Keratinocyte (primary cell): Measurements from ENCODE around the gene VGLL3. TPM values are rescaled to one million over a fixed set of nuclear protein-coding genes. Genes with fewer than 3 reads are reported as not detected.

Experiments
- DNase-seq: peaks from one replicate; pipeline ENCODE4 v3.0.0-alpha.2; 2011; ENCODE audit warnings: low read depth, missing footprints, low spot score
- FAIRE-seq: peaks from 2 replicates; lab custom pipeline; 2011; peaks lifted over from hg19 to GRCh38; lab: Jason Lieb, UNC
- H2AFZ ChIP-seq: 2 replicates; pipeline ENCODE4 v1.6.0; 2012; ENCODE audit warnings: low read length, control low read depth, inconsistent platforms; ENCODE audit not compliant: control insufficient read depth
- H3K27ac ChIP-seq: 2 replicates; pipeline ENCODE4 v1.5.1; 2011; ENCODE audit warnings: low read length; ENCODE audit not compliant: control insufficient read depth, insufficient read depth
- H3K27me3 ChIP-seq: 3 replicates; pipeline ENCODE4 v1.6.0; 2011; ENCODE audit warnings: low read length; ENCODE audit not compliant: control insufficient read depth, insufficient read depth; ENCODE audit errors: extremely low read depth
- H3K36me3 ChIP-seq, 2 experiments: 2 replicates in 1 of 2; 3 replicates in 1 of 2; pipeline ENCODE4 v1.5.1; 2011; ENCODE audit warnings: low read length in 2 of 2, mild to moderate bottlenecking in 1 of 2; ENCODE audit not compliant: control insufficient read depth in 2 of 2, insufficient read depth in 2 of 2; ENCODE audit errors: extremely low read depth in 1 of 2
- H3K4me1 ChIP-seq: 3 replicates; pipeline ENCODE4 v1.5.1; 2011; ENCODE audit warnings: low read length; ENCODE audit not compliant: control insufficient read depth, insufficient read depth; ENCODE audit errors: extremely low read depth
- H3K4me2 ChIP-seq: 3 replicates; pipeline ENCODE4 v1.6.0; 2011; ENCODE audit warnings: low read depth, low read length; ENCODE audit not compliant: control insufficient read depth, insufficient read depth; ENCODE audit errors: extremely low read depth
- H3K4me3 ChIP-seq, 3 experiments: fragments of 200-600 bp in 1 of 3; sonication (generic) in 1 of 3; 2 replicates in 2 of 3; 3 replicates in 1 of 3; pipeline ENCODE4 v1.5.1; 2011 to 2016; ENCODE audit warnings: low read length in 3 of 3, mild to moderate bottlenecking in 3 of 3, control low read depth in 2 of 3, inconsistent platforms in 1 of 3, low read depth in 1 of 3, mixed read lengths in 1 of 3, mixed run types in 1 of 3, moderate library complexity in 1 of 3; ENCODE audit not compliant: control insufficient read depth in 2 of 3, insufficient read depth in 2 of 3; ENCODE audit errors: extremely low read depth in 1 of 3
- H3K79me2 ChIP-seq: 2 replicates; pipeline ENCODE4 v1.6.0; 2012; ENCODE audit warnings: low read length; ENCODE audit not compliant: control insufficient read depth, insufficient read depth
- H3K9ac ChIP-seq: 3 replicates; pipeline ENCODE4 v1.6.0; 2011; ENCODE audit warnings: low read length; ENCODE audit not compliant: control insufficient read depth, insufficient read depth; ENCODE audit errors: extremely low read depth
- H3K9me1 ChIP-seq: 3 replicates; pipeline ENCODE4 v1.6.0; 2011; ENCODE audit warnings: low read length; ENCODE audit not compliant: control insufficient read depth, insufficient read depth; ENCODE audit errors: extremely low read depth
- H3K9me3 ChIP-seq: 2 replicates; pipeline ENCODE4 v1.5.1; 2012; ENCODE audit warnings: low read depth, low read length; ENCODE audit not compliant: control insufficient read depth
- H4K20me1 ChIP-seq: 3 replicates; pipeline ENCODE4 v1.6.0; 2011; ENCODE audit warnings: low read length; ENCODE audit not compliant: control insufficient read depth, insufficient read depth; ENCODE audit errors: extremely low read depth
- EZH2 ChIP-seq: IDR thresholded peaks from one replicate; pipeline ENCODE4 v1.6.1; 2012; ENCODE audit warnings: inconsistent platforms, mild to moderate bottlenecking, low read length, moderate library complexity
- dilution Hi-C: fragments of 300-500 bp; cut with MboI; formaldehyde crosslinking; loops from one replicate; pipeline ENCODE4 v1.7.0; 2020; ENCODE audit warnings: low sequenced_read_pairs; ENCODE audit not compliant: extremely low pct_ligation_motif_present
- polyA plus RNA-seq, 5 experiments: library from polyadenylated mRNA; depleted of rRNA in 3 of 5; stranded (reverse) in 3 of 5; stranded (forward) in 1 of 5; unstranded in 1 of 5; fragments of >200 nt; gene quantifications; 1 replicate in 1 of 5; 2 replicates in 3 of 5; 3 replicates in 1 of 5; pipeline versions ENCODE4 v1.2.1 to v1.2.3, GENCODE V29; 2011 to 2012; ENCODE audit warnings: missing spikeins in 2 of 5, low read depth in 1 of 5, low replicate concordance in 1 of 5
- TF ChIP-seq, protein P1 (sequence below), 3 experiments: IDR thresholded peaks in 1 of 3; conservative IDR thresholded peaks in 1 of 3; optimal IDR thresholded peaks in 1 of 3; 2 replicates in 2 of 3; 3 replicates in 1 of 3; pipeline versions ENCODE3 to v1.5.1; 2011; ENCODE audit warnings: low read length in 3 of 3, mild to moderate bottlenecking in 3 of 3, moderate library complexity in 2 of 3, control low read depth in 1 of 3, inconsistent platforms in 1 of 3; ENCODE audit not compliant: insufficient read depth in 2 of 3; ENCODE audit errors: extremely low read depth in 1 of 3

The VGLL3 gene
- polyA plus RNA-seq, 1 donor (not counting 4 experiments of a cell fraction or from before 2014, with no cell fraction given) = 2.6 TPM

DNA sequence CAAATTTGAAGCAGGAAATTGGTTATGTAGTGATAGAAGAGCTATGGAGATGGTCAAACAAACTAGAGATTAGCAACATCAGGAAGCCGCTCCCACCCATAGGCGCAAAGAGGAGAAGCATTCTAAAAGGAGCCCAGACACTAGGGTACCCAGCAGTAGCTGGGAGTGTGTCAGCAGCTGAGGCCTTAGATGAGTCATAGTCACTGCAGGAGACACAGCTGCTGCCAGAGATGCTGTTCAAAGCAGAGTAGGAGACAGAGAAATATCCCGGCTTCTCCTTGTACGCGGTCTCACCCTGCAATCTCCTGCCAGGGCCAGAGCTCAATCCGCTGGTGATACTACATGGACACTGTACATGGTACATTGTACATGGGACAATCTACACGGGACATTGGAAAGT, 61.9 kb downstream of the VGLL3 start:
- no peaks in the 10 kb centered on the region for H3K36me3 ChIP-seq
- no peak overlapping the region for H3K27ac ChIP-seq
- DNase-seq (no peak), FAIRE-seq (no peak)
- no peak overlapping the region for H3K4me2 ChIP-seq
- H3K79me2 ChIP-seq = no peaks in the 10 kb centered on the region
- H2AFZ ChIP-seq = no peak overlapping the region
- no peaks in the 10 kb centered on the region for H3K9me3 ChIP-seq
- H3K4me3 ChIP-seq = no peak overlapping the region
- H3K9me1 ChIP-seq = no peaks in the 10 kb centered on the region
- dilution Hi-C loops = no loop called here
- H3K4me1 ChIP-seq = no peaks in the 10 kb centered on the region
- TF ChIP-seq EZH2 = no peak
- TF ChIP-seq, protein P1, sequence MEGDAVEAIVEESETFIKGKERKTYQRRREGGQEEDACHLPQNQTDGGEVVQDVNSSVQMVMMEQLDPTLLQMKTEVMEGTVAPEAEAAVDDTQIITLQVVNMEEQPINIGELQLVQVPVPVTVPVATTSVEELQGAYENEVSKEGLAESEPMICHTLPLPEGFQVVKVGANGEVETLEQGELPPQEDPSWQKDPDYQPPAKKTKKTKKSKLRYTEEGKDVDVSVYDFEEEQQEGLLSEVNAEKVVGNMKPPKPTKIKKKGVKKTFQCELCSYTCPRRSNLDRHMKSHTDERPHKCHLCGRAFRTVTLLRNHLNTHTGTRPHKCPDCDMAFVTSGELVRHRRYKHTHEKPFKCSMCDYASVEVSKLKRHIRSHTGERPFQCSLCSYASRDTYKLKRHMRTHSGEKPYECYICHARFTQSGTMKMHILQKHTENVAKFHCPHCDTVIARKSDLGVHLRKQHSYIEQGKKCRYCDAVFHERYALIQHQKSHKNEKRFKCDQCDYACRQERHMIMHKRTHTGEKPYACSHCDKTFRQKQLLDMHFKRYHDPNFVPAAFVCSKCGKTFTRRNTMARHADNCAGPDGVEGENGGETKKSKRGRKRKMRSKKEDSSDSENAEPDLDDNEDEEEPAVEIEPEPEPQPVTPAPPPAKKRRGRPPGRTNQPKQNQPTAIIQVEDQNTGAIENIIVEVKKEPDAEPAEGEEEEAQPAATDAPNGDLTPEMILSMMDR (optimal IDR thresholded peaks at IDR 0.05 in 1 of 3, IDR thresholded peaks at IDR 0.05 in 1 of 3, conservative IDR thresholded peaks at IDR 0.05 in 1 of 3; ENCODE audit: extremely low read depth in 1 of 3, insufficient read depth in 2 of 3, low read length in 3 of 3) = no peak
- H3K9ac ChIP-seq = no peak overlapping the region
- no peaks in the 10 kb centered on the region for H4K20me1 ChIP-seq
- no peaks in the 10 kb centered on the region for H3K27me3 ChIP-seq

DNA sequence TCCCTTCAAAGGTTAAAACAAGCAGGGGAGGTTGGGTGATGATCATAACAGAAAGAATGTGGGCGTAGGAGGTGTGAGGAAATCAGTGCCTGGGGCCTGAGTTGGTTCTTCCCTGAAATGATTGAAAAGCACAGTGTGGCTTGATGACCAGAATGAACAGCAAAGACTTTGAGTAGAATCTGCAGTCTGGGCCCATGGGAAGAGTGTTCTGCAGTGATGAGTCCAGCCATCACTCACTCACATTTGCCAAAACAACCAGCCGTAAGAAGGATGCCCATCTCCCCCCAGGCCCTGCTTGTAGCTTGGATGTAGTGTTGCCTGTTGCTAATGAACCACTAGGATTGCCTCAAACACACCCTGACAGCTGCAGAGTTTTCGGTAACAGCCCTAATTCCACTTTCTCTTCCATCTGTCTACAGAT, 67.9 kb downstream of the VGLL3 start:
- FAIRE-seq (peak; percentile 92), DNase-seq (peak; percentile 41)
- Histone ChIP-seq H2AFZ (peak overlapping the region; percentile 79), H3K27ac (peak overlapping the region; percentile 46), H3K4me2 (peak overlapping the region; percentile 57), H3K4me3 (no peak overlapping the region), H3K4me1 (peaks cover 17% of the 10 kb centered on the region), H3K9me3 (no peaks in the 10 kb centered on the region), H3K27me3 (no peaks in the 10 kb centered on the region), H4K20me1 (no peaks in the 10 kb centered on the region), H3K36me3 (no peaks in the 10 kb centered on the region), H3K9me1 (no peaks in the 10 kb centered on the region), H3K79me2 (no peaks in the 10 kb centered on the region), H3K9ac (no peak overlapping the region)
- TF ChIP-seq EZH2 = no peak
- TF ChIP-seq, protein P1 (optimal IDR thresholded peaks at IDR 0.05 in 1 of 3, IDR thresholded peaks at IDR 0.05 in 1 of 3, conservative IDR thresholded peaks at IDR 0.05 in 1 of 3; ENCODE audit: extremely low read depth in 1 of 3, insufficient read depth in 2 of 3, low read length in 3 of 3) = no peak
- dilution Hi-C loops = no loop called here
